ENCODE results near the gene GYS1.

- no peak for TF ChIP-seq CTCF (conservative IDR thresholded peaks at IDR 0.05; ENCODE audit: low read length)
- no peak for TF ChIP-seq EZH2phosphoT487 (IDR thresholded peaks at IDR 0.05; ENCODE audit: borderline replicate concordance)
Measured at GRCh38 chr19:48988286-48988685, 4.8 kb downstream of the GYS1 start.

All from Loucy (cell line).